Epithelial cell of prostate (primary cell): ENCODE results near the gene POLD1.
"Not testable (repeated sequence)": the region's sequence is repeated elsewhere in the genome, so short reads cannot be mapped to it uniquely, and the experiment has no call there.

Experiments
- DNase-seq: peaks from one replicate; pipeline ENCODE4 v3.0.0-alpha.2; 2011; ENCODE audit warnings: low read depth, low spot score
- H3K27ac ChIP-seq: fragments of 450-650 bp; 2 replicates; pipeline ENCODE4 v1.5.1; 2017; ENCODE audit warnings: mild to moderate bottlenecking

The POLD1 gene

DNA sequence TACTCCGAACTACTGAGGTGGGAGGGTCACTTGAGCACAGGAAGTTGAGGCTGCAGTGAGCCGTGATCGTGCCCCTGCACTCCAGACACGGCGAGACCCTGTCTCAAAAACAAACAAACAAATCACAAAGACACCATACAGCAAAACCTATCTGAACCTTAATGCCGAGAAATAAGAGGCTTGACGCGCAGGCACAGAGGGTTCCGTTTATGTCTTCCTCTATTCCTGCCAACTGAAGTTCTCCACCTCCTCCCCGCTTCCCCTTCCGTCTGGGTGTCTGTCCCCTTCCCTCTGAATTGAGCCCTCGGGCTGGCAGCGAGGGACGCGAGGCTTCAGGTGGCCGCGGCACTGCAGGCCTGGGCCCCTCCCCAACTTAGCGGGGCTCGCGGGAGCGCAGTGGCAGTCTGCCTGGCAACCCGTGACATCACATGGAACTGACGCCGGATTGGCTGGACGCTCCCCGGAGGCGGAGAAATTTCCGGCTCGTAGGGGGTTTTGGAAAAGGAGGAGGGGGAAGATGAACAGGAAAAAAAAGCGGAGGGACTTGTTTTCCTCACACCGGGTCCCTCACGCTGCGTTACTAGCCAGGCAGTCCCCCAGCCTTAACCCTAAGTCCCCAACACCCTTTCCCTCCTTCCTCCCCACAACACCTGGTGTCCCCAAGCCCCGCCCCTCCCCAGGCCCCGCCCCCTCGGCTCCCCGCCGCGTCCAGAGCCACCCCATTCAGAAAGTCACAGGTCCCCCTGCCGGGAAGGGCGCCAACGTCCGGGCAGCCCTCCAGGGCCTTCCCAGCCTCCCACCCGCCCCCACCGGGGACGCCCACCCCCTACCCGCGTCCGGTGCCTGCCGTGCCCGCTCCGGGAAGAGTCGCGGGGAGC lies 47.4 kb downstream of the POLD1 start:
- H3K27ac ChIP-seq, result no peak overlapping the region
- DNase-seq, result no peak

DNA sequence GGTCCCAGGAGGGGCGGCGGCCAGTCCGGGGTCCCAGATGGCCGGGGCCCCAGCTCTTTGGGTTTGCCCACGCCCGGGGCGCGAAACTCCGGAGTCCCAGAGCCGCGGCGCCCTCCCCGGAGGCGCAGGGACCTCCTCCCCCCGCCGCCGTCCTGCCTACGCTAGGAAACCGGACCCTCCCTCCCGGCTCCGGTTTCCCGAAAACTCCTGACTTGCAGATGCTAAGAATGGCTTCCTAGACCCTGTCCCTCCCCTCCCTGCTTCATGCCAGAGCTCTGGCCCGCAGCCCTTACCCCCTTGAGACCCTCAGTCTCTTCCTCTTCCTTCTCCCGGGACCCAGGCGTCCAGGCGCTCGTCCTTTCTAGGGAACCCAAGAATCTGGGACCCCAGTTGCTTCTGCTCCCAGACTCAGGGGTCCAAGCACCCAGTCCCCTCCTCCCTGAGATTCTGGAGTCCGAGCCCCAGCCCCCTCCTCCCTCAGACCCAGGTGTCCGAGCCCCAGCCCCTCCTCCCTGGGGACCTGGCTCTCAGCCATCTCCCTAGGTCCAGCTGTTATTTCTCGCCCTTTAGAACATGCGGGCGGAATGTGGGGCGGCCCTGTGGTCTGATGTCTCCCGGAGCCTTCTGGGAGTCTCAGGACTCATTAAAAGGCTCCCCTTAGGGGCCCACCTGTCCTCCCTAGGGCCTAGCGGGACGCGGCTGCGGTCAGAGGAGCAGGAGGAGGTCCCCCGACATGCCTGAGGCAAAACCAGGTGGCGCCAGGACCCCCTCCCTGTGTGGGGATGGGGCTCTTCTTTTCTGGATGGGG lies 48.3 kb downstream of the POLD1 start, which contains the start of gene MYBPC2:
Gene MYBPC2, plus strand, starts transcription at position 672 of the 808 bp plus-strand sequence. Its CDS starts 62 bp downstream, at position 734.
- DNase-seq, result no peak
- H3K27ac ChIP-seq, result no peak within 1 kb of the TSS

DNA sequence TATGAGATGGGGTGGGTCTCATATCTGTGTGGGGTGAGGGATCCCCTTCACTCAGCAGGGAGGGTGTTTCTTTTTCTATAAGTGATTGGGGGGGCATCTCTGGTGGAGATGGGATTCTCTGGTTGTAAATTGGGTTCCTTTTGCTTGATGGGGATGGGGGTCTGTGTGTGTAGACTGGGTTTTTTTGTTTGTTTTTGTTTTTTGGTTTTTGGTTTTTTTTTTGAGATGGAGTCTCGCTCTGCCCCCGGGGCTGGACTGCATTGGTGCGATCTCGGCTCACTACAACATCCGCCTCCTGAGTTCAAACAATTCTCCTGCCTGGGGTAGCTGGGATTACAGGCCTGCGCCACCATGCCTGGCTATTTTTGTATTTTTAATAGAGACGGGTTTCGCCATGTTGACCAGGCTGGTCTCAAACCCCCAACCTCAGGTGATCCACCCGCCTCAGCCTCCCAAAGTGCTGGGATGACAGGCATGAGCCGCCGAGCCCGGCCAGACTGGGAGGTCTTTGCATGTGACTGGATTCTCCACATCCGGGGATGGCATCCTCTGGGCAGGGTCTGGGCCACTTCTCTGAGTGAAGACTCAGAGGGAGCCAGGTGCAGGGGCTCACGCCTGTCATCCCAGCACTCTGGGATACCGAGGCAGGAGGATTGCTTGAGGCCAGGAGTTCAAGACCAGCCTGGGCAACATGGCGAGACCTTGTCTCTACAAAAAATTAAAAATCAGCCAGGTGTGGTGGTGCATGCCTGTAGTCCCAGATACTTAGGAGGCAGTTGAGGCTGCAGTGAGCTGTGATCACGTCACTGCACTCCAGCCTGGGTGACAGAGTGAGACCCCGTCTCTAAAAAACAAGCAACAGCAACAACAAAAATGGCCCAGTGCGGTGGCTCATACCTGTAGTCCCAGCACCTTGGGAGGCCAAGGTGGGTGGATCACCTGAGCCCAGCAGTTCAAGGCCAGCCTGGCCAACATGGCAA lies 49.3 kb downstream of the POLD1 start:
- DNase-seq, result no peak
- no peak overlapping the region for H3K27ac ChIP-seq

DNA sequence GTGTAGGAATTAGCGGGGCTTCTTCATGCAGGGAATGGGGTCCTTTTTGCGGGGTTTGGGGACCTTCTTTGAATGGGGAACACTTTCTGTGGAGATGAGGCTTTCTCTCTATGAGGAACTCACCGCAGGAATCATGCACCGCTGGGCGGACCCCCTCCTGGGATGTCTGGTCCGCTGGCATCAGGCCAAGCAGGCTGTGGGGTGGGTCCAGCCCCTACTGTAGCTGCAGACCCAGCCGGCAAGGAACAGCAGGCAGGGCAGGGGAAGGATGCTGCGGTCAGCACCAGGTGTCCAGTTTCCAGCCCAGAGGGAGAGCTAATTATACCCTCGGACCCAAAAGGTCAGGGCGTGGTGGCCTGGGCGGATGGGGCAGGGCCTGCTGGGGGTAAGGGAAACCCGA lies 50.4 kb downstream of the POLD1 start:
- H3K27ac ChIP-seq, result no peak overlapping the region
- DNase-seq, result no peak

DNA sequence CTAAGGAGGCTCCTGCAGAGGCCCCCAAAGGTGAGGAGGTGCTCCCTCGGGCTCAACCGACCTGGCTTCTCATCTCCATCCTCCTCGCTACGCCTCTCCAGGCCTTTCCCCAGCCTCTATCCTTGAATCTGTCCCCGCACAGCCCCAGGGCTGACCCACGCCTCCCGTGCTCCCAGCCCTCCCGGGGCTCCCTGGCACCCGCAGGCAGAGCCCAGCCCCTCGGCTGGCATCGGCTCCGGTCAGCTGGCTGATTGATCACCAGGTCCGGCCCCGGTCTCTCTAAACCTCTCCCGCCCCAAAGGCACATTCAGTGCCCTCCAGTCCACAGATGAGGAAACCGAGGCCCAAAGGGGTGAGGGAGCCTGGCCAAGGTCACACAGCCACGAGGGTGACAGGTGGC lies 51.1 kb downstream of the POLD1 start:
- no peak overlapping the region for H3K27ac ChIP-seq

GRCh38 chr19:50435627-50436026 lies 51.5 kb downstream of the POLD1 start:
- DNase-seq, result no peak
- no peak overlapping the region for H3K27ac ChIP-seq

More for the DNA sequence above, 51.1 kb downstream of the POLD1 start:
- DNase-seq, result no peak

GRCh38 chr19:50437862-50438449 lies 53.8 kb downstream of the POLD1 start:
- no peak for DNase-seq
- no peak overlapping the region for H3K27ac ChIP-seq

- not testable (repeated sequence) for DNase-seq, H3K27ac ChIP-seq
Observed at GRCh38 chr19:50439130-50439529, 55.0 kb downstream of the POLD1 start.

DNA sequence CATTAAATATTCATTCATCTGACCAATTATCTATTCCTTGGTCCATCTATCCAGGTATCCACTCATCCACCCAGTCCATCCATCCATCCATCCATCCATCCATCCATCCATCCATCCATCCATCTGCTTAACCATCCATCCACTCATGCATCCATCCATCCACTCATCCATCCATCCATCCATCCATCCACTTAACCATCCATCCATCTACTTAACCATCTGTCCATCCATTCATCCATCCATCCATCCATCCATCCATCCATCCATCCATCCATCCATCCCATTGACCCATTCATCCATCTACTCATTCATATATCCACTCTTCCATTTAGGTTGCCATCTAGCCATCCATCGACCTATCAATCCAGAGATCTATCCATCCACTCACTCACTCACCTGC lies 59.9 kb downstream of the POLD1 start:
- no peak for DNase-seq

GRCh38 chr19:50447053-50447452 lies 62.9 kb downstream of the POLD1 start:
- DNase-seq, result no peak
- no peak overlapping the region for H3K27ac ChIP-seq

More for the DNA sequence above, 59.9 kb downstream of the POLD1 start:
- no peak overlapping the region for H3K27ac ChIP-seq

GRCh38 chr19:50447750-50448149 lies 63.6 kb downstream of the POLD1 start:
- DNase-seq, result no peak
- no peak overlapping the region for H3K27ac ChIP-seq

GRCh38 chr19:50449236-50449899 lies 65.2 kb downstream of the POLD1 start:
- no peak for DNase-seq

GRCh38 chr19:50450369-50451222 lies 66.4 kb downstream of the POLD1 start:
- no peak for DNase-seq
- no peak overlapping the region for H3K27ac ChIP-seq

More at GRCh38 chr19:50449236-50449899, 65.2 kb downstream of the POLD1 start:
- no peak overlapping the region for H3K27ac ChIP-seq

DNA sequence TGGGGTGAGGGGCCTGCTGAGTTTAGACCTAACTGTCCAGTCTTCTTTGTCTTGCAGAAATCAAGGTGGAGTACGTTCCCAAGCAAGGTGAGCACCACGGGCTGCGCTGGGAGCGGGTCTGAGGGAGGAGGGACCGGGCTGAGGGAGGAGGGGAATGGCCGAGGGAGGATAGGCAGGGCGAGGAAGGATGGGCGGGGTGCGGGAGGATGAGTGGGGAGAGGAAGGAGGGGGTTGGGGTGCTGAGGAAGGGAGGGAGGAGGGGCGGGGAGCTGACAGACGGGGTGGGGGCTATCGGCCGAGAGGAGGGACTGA lies 67.0 kb downstream of the POLD1 start:
- DNase-seq, result no peak
- no peak overlapping the region for H3K27ac ChIP-seq

GRCh38 chr19:50453243-50453642 lies 69.1 kb downstream of the POLD1 start:
- DNase-seq, result no peak
- H3K27ac ChIP-seq, result no peak overlapping the region

DNA sequence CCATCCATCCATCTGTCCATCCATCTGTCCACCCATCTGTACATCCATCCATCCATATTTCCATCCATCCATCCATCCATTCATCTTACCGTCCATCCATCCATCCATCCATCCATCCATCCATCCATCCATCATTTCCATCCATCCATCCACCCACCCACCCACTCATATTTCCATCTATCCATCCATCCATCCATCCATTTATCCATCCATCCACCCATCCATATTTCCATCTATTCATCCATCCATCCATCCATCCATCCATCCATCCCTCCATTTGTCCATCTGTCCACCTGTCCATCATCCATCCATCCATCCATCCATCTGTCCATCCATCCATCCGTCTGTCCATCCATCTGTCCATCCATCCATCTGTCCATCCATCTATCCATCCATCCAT lies 71.8 kb downstream of the POLD1 start:
- H3K27ac ChIP-seq, result no peak overlapping the region
- DNase-seq, result no peak

DNA sequence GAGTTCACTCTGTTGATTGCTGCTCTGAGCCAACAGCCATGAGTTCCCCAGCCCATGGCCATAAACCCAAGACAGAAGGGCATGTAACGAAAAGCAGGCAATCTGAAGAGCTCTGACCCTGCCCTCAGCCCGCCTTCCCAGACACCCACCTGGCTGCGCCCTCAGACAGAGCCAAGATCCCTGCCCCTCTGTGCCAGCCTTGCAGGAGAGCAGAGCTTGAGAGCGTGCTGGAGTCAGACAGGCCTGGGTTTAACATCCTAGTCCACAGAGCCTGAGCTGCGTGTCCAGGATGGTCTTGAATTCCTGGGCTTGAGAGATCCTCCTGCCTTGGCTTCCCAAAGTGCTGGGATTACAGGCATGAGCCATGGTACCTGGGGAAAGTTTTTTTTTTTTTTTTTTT lies 73.2 kb downstream of the POLD1 start:
- no peak for DNase-seq
- H3K27ac ChIP-seq, result no peak overlapping the region

GRCh38 chr19:50458396-50459066 lies 74.4 kb downstream of the POLD1 start:
- no peak overlapping the region for H3K27ac ChIP-seq
- no peak for DNase-seq
